Osteocyte (in vitro differentiated cells): ENCODE data around the gene ADAMTS7. TPM values are rescaled to one million over a fixed set of nuclear protein-coding genes. Genes with fewer than 3 reads are reported as not detected.
"Not testable (repeated sequence)": the region's sequence is repeated elsewhere in the genome, so short reads cannot be mapped to it uniquely, and the experiment has no call there.

Experiments used
- DNase-seq: peaks from one replicate; pipeline ENCODE4 v3.0.0; 2021; ENCODE audit warnings: mixed read lengths; ENCODE audit not compliant: unreplicated experiment; ENCODE audit errors: extremely low spot score
- H3K27ac Mint-ChIP-seq: one replicate; pipeline ENCODE4 v1.8.0; 2021; ENCODE audit warnings: mild to moderate bottlenecking, mixed read lengths; ENCODE audit not compliant: unreplicated experiment
- H3K27me3 Mint-ChIP-seq: one replicate; pipeline ENCODE4 v1.8.0; 2021; ENCODE audit warnings: mixed read lengths; ENCODE audit not compliant: unreplicated experiment
- H3K36me3 Mint-ChIP-seq: one replicate; pipeline ENCODE4 v1.8.0; 2021; ENCODE audit warnings: mixed read lengths; ENCODE audit not compliant: unreplicated experiment
- H3K4me1 Mint-ChIP-seq: one replicate; pipeline ENCODE4 v1.8.0; 2021; ENCODE audit warnings: mixed read lengths; ENCODE audit not compliant: unreplicated experiment
- H3K4me3 Mint-ChIP-seq: one replicate; pipeline ENCODE4 v1.8.0; 2021; ENCODE audit warnings: mild to moderate bottlenecking, moderate library complexity, mixed read lengths; ENCODE audit not compliant: unreplicated experiment
- H3K9me3 Mint-ChIP-seq: one replicate; pipeline ENCODE4 v1.8.0; 2021; ENCODE audit warnings: mixed read lengths; ENCODE audit not compliant: unreplicated experiment
- total RNA-seq: library from RNA; stranded (reverse); gene quantifications from 2 replicates; pipeline ENCODE4 v1.2.1, GENCODE V29; 2021
- TF ChIP-seq, protein P1 (sequence below): fragments of 200-600 bp; sonication (generic); IDR thresholded peaks from 2 replicates; pipeline ENCODE4 v1.5.0; 2021; ENCODE audit warnings: antibody characterized with exemption, mild to moderate bottlenecking, moderate library complexity

The ADAMTS7 gene
- total RNA-seq, 1 donor from 2014 or later: 193 TPM

DNA sequence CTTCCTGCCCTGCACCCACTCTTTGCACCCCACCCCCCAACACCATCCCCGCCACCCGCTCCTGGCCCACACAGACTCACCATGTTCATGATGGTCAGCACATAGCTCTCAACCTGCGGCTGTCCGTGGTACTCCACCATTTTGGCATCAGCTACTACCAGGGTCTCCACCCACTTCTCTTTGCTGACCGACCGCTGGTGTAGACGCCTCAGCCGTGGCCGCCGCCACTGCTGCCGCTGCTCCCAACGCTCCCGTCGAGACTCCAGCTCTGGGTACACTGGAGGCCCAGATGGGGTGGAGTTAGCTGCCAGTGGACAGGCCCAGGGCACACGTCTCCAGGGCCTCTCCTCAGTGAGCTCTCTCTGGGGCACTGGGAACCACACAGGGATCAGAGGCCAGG, 14.8 kb downstream of the ADAMTS7 start:
- DNase-seq: no peak
- H3K27ac Mint-ChIP-seq: peak overlapping the region; percentile 95
- no peaks in the 10 kb centered on the region for H3K9me3 Mint-ChIP-seq
- no peaks in the 10 kb centered on the region for H3K27me3 Mint-ChIP-seq
- no peak overlapping the region for H3K4me3 Mint-ChIP-seq
- H3K4me1 Mint-ChIP-seq: peaks cover 33% of the 10 kb centered on the region
- TF ChIP-seq, protein P1, sequence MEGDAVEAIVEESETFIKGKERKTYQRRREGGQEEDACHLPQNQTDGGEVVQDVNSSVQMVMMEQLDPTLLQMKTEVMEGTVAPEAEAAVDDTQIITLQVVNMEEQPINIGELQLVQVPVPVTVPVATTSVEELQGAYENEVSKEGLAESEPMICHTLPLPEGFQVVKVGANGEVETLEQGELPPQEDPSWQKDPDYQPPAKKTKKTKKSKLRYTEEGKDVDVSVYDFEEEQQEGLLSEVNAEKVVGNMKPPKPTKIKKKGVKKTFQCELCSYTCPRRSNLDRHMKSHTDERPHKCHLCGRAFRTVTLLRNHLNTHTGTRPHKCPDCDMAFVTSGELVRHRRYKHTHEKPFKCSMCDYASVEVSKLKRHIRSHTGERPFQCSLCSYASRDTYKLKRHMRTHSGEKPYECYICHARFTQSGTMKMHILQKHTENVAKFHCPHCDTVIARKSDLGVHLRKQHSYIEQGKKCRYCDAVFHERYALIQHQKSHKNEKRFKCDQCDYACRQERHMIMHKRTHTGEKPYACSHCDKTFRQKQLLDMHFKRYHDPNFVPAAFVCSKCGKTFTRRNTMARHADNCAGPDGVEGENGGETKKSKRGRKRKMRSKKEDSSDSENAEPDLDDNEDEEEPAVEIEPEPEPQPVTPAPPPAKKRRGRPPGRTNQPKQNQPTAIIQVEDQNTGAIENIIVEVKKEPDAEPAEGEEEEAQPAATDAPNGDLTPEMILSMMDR: no peak
- H3K36me3 Mint-ChIP-seq: peaks cover 34% of the 10 kb centered on the region

DNA sequence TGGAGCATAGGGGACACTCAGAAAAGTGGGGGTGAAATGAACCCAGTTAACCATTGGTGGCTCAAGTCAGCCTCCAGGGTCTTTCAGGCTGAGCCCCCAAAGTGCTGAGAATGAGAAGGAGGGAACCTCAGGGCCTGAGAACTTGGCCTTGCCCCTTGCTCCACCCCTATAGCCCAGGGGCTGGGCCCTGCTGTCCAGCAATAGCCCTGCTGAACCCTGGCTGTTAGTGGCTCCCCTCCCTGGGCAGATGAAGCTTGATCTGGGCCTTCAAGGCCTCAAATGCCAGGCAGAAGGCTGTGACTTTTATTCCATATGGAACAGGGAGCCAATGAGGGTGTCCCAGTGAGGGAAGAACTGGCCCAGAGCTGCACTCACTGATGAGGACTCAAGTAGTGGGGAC, 16.2 kb downstream of the ADAMTS7 start:
- no peak overlapping the region for H3K27ac Mint-ChIP-seq
- peaks cover 24% of the 10 kb centered on the region for H3K4me1 Mint-ChIP-seq
- DNase-seq: no peak
- H3K27me3 Mint-ChIP-seq: no peaks in the 10 kb centered on the region
- H3K9me3 Mint-ChIP-seq: no peaks in the 10 kb centered on the region
- no peak overlapping the region for H3K4me3 Mint-ChIP-seq
- TF ChIP-seq, protein P1: no peak
- peaks cover 31% of the 10 kb centered on the region for H3K36me3 Mint-ChIP-seq

DNA sequence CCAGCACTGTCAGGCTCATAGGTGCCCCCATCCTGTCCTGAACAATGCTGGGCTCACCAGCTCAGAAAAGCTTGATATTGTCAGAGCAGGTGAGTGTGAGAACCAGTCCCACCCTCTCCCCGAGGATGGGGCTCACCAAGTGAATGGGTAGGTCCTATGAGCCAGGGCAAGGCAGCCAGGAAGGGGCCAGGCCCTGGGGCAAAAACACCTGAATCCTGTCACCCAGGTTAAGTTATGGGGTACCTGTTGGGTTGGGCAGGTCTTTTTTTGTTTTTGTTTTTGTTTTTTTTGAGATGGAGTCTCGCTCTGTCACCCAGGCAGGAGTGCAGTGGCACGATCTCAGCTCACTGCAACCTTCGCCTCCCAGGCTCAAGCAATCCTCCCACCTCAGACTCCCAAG, 16.8 kb downstream of the ADAMTS7 start:
- H3K9me3 Mint-ChIP-seq, H3K27ac Mint-ChIP-seq, H3K4me3 Mint-ChIP-seq, DNase-seq, H3K27me3 Mint-ChIP-seq: not testable (repeated sequence)
- Mint-ChIP-seq H3K4me1 (peaks cover 22% of the 10 kb centered on the region), H3K36me3 (peaks cover 34% of the 10 kb centered on the region)

DNA sequence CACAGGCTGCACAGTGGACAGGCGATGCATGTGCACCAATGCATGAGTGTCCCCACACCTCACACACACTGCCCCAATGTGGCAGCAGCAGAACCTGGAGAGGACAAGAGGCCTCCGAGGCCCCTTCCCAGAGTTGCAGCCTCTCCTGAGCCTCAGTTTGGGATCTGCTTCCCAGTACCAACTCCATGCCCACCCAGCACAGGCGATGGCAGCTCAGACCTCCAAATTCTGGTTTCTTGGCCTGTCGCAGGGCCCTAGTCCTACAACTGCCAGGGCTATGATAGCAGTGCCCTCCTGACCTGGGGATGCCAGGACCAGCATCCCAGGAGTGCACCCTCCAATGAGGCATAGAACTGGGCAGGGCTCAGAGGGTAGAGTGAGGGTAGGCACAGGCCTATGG, 19.9 kb downstream of the ADAMTS7 start:
- DNase-seq: no peak
- Mint-ChIP-seq H3K4me3 (no peak overlapping the region), H3K36me3 (peaks cover 42% of the 10 kb centered on the region), H3K27ac (no peak overlapping the region), H3K9me3 (no peaks in the 10 kb centered on the region), H3K4me1 (no peaks in the 10 kb centered on the region), H3K27me3 (no peaks in the 10 kb centered on the region)
- TF ChIP-seq, protein P1: no peak

DNA sequence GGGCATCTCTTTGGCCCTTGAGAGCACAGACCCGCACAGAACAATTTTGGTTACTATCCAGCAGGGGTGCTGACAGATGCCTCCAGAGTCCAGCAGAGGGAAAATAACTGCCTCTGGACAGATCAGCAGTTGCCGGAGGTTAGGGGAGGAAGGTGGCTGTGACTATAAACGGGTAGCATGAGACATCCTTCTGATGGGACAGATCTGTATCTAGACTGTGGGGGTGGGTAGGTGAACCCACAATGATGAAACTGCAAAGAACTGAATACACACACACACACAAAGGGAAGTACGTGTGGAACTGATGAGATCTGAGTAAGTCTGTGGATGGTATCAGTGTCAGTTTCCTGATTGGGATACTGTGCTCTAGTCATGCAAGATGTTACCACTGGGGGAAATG, 21.2 kb downstream of the ADAMTS7 start:
- Mint-ChIP-seq H3K4me1 (no peaks in the 10 kb centered on the region), H3K9me3 (peaks cover under 1% of the 10 kb centered on the region), H3K27ac (no peak overlapping the region), H3K27me3 (no peaks in the 10 kb centered on the region), H3K36me3 (peaks cover 49% of the 10 kb centered on the region), H3K4me3 (no peak overlapping the region)
- TF ChIP-seq, protein P1: no peak
- DNase-seq: no peak

DNA sequence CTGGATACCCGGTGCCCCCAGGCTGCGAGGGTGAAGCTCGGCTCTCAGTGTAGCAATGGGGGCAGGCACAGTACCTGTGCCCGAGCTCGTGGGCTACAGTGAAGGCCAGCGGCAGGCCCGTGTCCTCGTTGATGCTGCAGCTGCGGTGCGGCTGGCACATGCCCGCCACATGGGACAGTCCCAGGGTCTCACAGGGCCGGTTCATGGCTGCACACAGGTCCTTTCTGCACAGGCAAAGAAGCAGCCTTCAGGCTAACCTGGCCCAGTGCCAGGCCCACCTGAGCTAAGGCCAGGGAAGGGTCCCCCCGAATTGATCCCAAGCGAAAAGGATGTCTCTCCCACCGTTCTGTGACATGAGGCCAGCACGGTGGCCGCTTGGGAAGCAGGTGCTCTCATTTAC, 21.6 kb downstream of the ADAMTS7 start:
- Mint-ChIP-seq H3K9me3 (peaks cover 4% of the 10 kb centered on the region), H3K4me3 (no peak overlapping the region), H3K4me1 (no peaks in the 10 kb centered on the region), H3K27ac (no peak overlapping the region), H3K36me3 (peaks cover 53% of the 10 kb centered on the region), H3K27me3 (no peaks in the 10 kb centered on the region)
- TF ChIP-seq, protein P1: no peak
- DNase-seq: no peak
